Cortex of kidney (tissue), 1 donor: ENCODE results near the gene GRAMD1B.

Experiments
- DNase-seq: peaks from one replicate; lab custom pipeline; 2025; lab: John Stamatoyannopoulos, UW

The GRAMD1B gene

GRCh38 chr11:123587559-123587958 is 157.5 kb downstream of the GRAMD1B start:
- DNase-seq, result no peak

- DNase-seq, result no peak
Observed at GRCh38 chr11:123588117-123588863, 158.2 kb downstream of the GRAMD1B start.

- no peak for DNase-seq
Observed at GRCh38 chr11:123588864-123589262, 158.8 kb downstream of the GRAMD1B start.

- no peak for DNase-seq
Observed at GRCh38 chr11:123590296-123590912, 160.3 kb downstream of the GRAMD1B start.

GRCh38 chr11:123593570-123593969 is 163.5 kb downstream of the GRAMD1B start:
- no peak for DNase-seq

GRCh38 chr11:123594188-123594901 is 164.3 kb downstream of the GRAMD1B start:
- DNase-seq, result no peak

GRCh38 chr11:123594921-123595320 is 164.9 kb downstream of the GRAMD1B start:
- no peak for DNase-seq

- DNase-seq, result no peak
Observed at GRCh38 chr11:123597859-123598258, 167.8 kb downstream of the GRAMD1B start.

- DNase-seq, result no peak
Observed at GRCh38 chr11:123601136-123601535, 171.1 kb downstream of the GRAMD1B start.

- DNase-seq, result no peak
Observed at GRCh38 chr11:123601743-123602142, 171.7 kb downstream of the GRAMD1B start.

- DNase-seq, result no peak
Observed at GRCh38 chr11:123603666-123604065, 173.6 kb downstream of the GRAMD1B start.

GRCh38 chr11:123607781-123608180 is 177.7 kb downstream of the GRAMD1B start:
- DNase-seq, result no peak

GRCh38 chr11:123608371-123608770 is 178.3 kb downstream of the GRAMD1B start:
- no peak for DNase-seq

GRCh38 chr11:123608945-123609344 is 178.9 kb downstream of the GRAMD1B start:
- DNase-seq, result no peak

GRCh38 chr11:123611698-123612097 is 181.6 kb downstream of the GRAMD1B start:
- no peak for DNase-seq

- DNase-seq, result no peak
Observed at GRCh38 chr11:123616505-123617198, 186.6 kb downstream of the GRAMD1B start.

GRCh38 chr11:123622576-123622975 is 192.5 kb downstream of the GRAMD1B start:
- DNase-seq, result no peak

GRCh38 chr11:123624974-123625373 is 194.9 kb downstream of the GRAMD1B start:
- DNase-seq, result no peak

- DNase-seq, result no peak
Observed at GRCh38 chr11:123628936-123629683, 199.0 kb downstream of the GRAMD1B start.

GRCh38 chr11:123630126-123630608 is 200.1 kb downstream of the GRAMD1B start:
- DNase-seq, result no peak

- DNase-seq, result no peak
Observed at GRCh38 chr11:123640029-123640428, 210.0 kb downstream of the GRAMD1B start.
